ENCODE data around the gene MLIP. TPM values are rescaled to one million over a fixed set of nuclear protein-coding genes. Genes with fewer than 3 reads are reported as not detected.

MLIP gene
- total RNA-seq, 2 experiments from 2014 or later = not detected

DNA sequence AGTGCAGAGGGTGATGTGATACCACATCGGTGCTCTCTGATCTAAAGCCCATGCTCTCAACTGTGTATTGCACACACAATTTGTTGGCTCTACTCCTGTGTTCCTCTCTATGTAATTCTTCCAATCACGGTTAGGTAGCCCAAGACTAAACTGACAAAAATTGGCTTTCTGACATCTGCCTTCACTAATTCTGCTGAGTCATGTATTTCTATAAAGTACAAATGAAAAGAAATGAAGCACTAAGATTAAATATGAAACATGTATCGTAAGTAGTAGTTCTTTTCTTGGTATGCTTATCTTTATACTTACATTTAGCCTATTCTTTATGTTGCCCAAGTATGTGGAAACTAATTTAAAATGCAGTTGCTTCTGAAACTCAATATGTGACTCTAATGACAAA lies 7.7 kb upstream of the MLIP start:
- intact Hi-C loops (cut with micrococcal nuclease; ENCODE audit: unreplicated experiment) = no loop called here

DNA sequence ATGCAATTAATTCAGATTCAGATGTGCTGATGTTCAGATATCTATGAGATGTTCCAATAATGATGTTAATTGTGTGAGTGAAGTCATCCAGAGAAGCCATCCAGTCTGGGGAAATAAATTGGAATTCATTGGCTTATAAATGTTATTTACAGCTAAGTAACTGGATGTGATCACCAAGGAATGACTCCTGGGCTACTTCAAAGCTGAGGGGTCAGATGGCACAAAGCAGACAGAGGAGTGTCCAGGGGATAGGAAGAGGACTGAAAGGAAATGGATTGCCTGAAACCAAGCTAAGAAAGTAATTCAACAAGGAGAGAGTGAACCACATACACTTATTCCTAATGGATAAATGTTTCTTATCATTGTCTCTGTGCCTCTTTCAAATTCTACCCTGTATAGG lies 4.5 kb upstream of the MLIP start:
- Histone ChIP-seq H3K79me2 (ENCODE audit: insufficient read depth, low read depth, low read length) (no peaks in the 10 kb centered on the region), H3K27ac (ENCODE audit: low read depth, low read length, poor library complexity, severe bottlenecking) (no peak overlapping the region), H3K4me1 (ENCODE audit: insufficient read depth, low read length, poor library complexity, severe bottlenecking) (no peaks in the 10 kb centered on the region), H2AFZ (ENCODE audit: low read length) (no peak overlapping the region), H3K9me2 (ENCODE audit: insufficient read depth, low read length) (no peaks in the 10 kb centered on the region), H3K4me3 (ENCODE audit: low read depth, low read length, poor library complexity, severe bottlenecking) (no peak overlapping the region), H3K4me2 (ENCODE audit: low read length) (no peak overlapping the region), H3K9me3 (ENCODE audit: low read length) (no peaks in the 10 kb centered on the region), H4K20me1 (ENCODE audit: insufficient read depth, low read length) (no peaks in the 10 kb centered on the region), H3K36me3 (ENCODE audit: insufficient read depth, low read length) (no peaks in the 10 kb centered on the region)
- TF ChIP-seq, protein P1, sequence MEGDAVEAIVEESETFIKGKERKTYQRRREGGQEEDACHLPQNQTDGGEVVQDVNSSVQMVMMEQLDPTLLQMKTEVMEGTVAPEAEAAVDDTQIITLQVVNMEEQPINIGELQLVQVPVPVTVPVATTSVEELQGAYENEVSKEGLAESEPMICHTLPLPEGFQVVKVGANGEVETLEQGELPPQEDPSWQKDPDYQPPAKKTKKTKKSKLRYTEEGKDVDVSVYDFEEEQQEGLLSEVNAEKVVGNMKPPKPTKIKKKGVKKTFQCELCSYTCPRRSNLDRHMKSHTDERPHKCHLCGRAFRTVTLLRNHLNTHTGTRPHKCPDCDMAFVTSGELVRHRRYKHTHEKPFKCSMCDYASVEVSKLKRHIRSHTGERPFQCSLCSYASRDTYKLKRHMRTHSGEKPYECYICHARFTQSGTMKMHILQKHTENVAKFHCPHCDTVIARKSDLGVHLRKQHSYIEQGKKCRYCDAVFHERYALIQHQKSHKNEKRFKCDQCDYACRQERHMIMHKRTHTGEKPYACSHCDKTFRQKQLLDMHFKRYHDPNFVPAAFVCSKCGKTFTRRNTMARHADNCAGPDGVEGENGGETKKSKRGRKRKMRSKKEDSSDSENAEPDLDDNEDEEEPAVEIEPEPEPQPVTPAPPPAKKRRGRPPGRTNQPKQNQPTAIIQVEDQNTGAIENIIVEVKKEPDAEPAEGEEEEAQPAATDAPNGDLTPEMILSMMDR (conservative IDR thresholded peaks at IDR 0.05; ENCODE audit: low read length) = no peak
- no peak for TF ChIP-seq EZH2phosphoT487 (IDR thresholded peaks at IDR 0.05; ENCODE audit: borderline replicate concordance, low read depth, low read length)
- no peak for DNase-seq (ENCODE audit: low spot score)
- no TSS peak for BruUV-seq (replicated peaks)
- ChIA-PET POLR2A (no interaction called here), CTCF (ENCODE audit: unreplicated experiment) (no interaction called here)
- intact Hi-C loops (cut with micrococcal nuclease; ENCODE audit: unreplicated experiment) = no loop called here

More for the DNA sequence above, 7.7 kb upstream of the MLIP start:
- POLR2A ChIA-PET = no interaction called here
- Histone ChIP-seq H3K9me2 (ENCODE audit: insufficient read depth, low read length) (no peaks in the 10 kb centered on the region), H3K4me1 (ENCODE audit: insufficient read depth, low read length, poor library complexity, severe bottlenecking) (no peaks in the 10 kb centered on the region), H4K20me1 (ENCODE audit: insufficient read depth, low read length) (no peaks in the 10 kb centered on the region), H2AFZ (ENCODE audit: low read length) (no peak overlapping the region), H3K79me2 (ENCODE audit: insufficient read depth, low read depth, low read length) (no peaks in the 10 kb centered on the region), H3K27ac (ENCODE audit: low read depth, low read length, poor library complexity, severe bottlenecking) (no peak overlapping the region), H3K9me3 (ENCODE audit: low read length) (no peaks in the 10 kb centered on the region), H3K4me3 (ENCODE audit: low read depth, low read length, poor library complexity, severe bottlenecking) (no peak overlapping the region), H3K4me2 (ENCODE audit: low read length) (no peak overlapping the region), H3K36me3 (ENCODE audit: insufficient read depth, low read length) (no peaks in the 10 kb centered on the region)
- TF ChIP-seq, protein P1 (conservative IDR thresholded peaks at IDR 0.05; ENCODE audit: low read length) = no peak
- no peak for TF ChIP-seq EZH2phosphoT487 (IDR thresholded peaks at IDR 0.05; ENCODE audit: borderline replicate concordance, low read depth, low read length)
- CTCF ChIA-PET (ENCODE audit: unreplicated experiment) = no interaction called here
- no peak for DNase-seq (ENCODE audit: low spot score)
- no TSS peak for BruUV-seq (replicated peaks)

DNA sequence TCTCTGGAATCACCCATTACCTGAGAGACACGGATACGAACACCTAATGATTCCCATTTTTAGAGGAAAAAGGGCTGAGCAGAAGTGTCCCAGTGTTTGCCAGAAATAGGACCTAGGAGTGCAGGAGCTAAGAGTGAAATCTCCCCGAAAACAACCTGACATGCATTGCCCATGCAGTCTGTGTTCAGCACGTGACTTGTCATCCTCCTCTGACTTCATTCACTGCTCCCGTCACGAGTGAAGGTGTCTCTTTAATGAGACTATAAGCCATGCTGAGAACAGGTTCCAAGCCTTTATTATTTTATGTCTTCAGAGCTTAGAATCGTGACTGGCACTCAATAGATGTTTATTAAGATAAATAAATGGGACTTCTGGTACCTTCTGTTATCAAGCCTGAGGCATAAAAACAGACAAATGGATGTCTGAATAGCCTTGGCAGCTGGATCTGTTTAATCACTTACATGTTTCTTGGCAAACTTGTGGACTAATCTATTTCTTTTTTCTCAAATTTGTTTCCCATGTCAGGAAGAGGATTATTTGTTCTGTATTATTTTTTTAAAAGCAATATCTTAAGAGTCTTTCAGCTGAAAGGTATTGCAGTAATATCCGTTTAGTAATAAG lies 3.7 kb upstream of the MLIP start:
- no peak for TF ChIP-seq EZH2phosphoT487 (IDR thresholded peaks at IDR 0.05; ENCODE audit: borderline replicate concordance, low read depth, low read length)
- TF ChIP-seq, protein P1 (conservative IDR thresholded peaks at IDR 0.05; ENCODE audit: low read length) = no peak
- H3K4me1 ChIP-seq (ENCODE audit: insufficient read depth, low read length, poor library complexity, severe bottlenecking) = no peaks in the 10 kb centered on the region
- H4K20me1 ChIP-seq (ENCODE audit: insufficient read depth, low read length) = no peaks in the 10 kb centered on the region
- H3K4me2 ChIP-seq (ENCODE audit: low read length) = no peak overlapping the region
- no peaks in the 10 kb centered on the region for H3K9me3 ChIP-seq (ENCODE audit: low read length)
- intact Hi-C loops (cut with micrococcal nuclease; ENCODE audit: unreplicated experiment) = no loop called here
- no peaks in the 10 kb centered on the region for H3K36me3 ChIP-seq (ENCODE audit: insufficient read depth, low read length)
- no peak overlapping the region for H3K4me3 ChIP-seq (ENCODE audit: low read depth, low read length, poor library complexity, severe bottlenecking)
- H3K9me2 ChIP-seq (ENCODE audit: insufficient read depth, low read length) = no peaks in the 10 kb centered on the region
- BruUV-seq (replicated peaks) = no TSS peak
- no peak for DNase-seq (ENCODE audit: low spot score)
- H3K79me2 ChIP-seq (ENCODE audit: insufficient read depth, low read depth, low read length) = no peaks in the 10 kb centered on the region
- ChIA-PET CTCF (ENCODE audit: unreplicated experiment) (no interaction called here), POLR2A (no interaction called here)
- H2AFZ ChIP-seq (ENCODE audit: low read length) = no peak overlapping the region
- H3K27ac ChIP-seq (ENCODE audit: low read depth, low read length, poor library complexity, severe bottlenecking) = no peak overlapping the region
